PFSK-1 (cell line): ENCODE data around the gene IGFBP1.

ENCODE experiments used
- FOXP2 ChIP-seq: optimal IDR thresholded peaks from 2 replicates; pipeline ENCODE3; 2011; ENCODE audit warnings: borderline replicate concordance, control low read depth, inconsistent platforms; ENCODE audit not compliant: insufficient read depth; ENCODE audit errors: extremely low read length, extremely low read depth
- POLR2AphosphoS5 ChIP-seq: IDR thresholded peaks from 2 replicates; pipeline ENCODE4 v1.6.1; 2012; ENCODE audit warnings: low read depth, mild to moderate bottlenecking, control low read depth, low read length, moderate library complexity
- SIN3A ChIP-seq: IDR thresholded peaks from 2 replicates; pipeline ENCODE4 v1.6.1; 2012; ENCODE audit warnings: mild to moderate bottlenecking, low read length, moderate library complexity, borderline replicate concordance; ENCODE audit not compliant: insufficient read depth
- TAF1 ChIP-seq: IDR thresholded peaks from 2 replicates; pipeline ENCODE4 v1.6.1; 2012; ENCODE audit warnings: low read length, control low read depth, borderline replicate concordance; ENCODE audit not compliant: insufficient read depth
- TF ChIP-seq, protein P1 (sequence below), 2 experiments: IDR thresholded peaks; 2 replicates each; pipeline versions ENCODE4 v1.6.1 to v1.8.0; 2011 to 2012; ENCODE audit warnings: low read depth in 2 of 2, low read length in 2 of 2, control low read depth in 1 of 2, inconsistent platforms in 1 of 2, mild to moderate bottlenecking in 1 of 2, moderate library complexity in 1 of 2; ENCODE audit not compliant: insufficient read depth in 1 of 2

The IGFBP1 gene

DNA sequence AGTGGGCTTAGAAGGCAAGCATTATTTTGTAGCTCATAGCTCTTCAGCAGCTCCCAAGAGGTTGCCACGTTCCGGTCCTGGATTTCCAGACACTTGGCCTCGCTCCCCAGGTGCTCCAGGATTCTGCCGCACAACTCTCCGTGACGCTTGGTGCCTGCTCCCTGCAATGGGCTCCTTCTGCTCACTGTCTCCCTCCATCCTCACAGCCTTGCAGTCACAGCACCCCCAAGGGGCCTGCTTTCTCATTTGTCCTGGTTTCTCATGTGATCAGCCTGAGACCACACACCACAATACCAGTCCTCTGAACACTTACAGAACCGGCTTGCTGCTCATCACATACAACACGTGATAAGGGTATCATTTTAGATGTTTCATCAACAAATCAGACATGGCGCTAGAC lies 23.0 kb downstream of the IGFBP1 start:
- no peak for TF ChIP-seq POLR2AphosphoS5
- TF ChIP-seq, protein P1, sequence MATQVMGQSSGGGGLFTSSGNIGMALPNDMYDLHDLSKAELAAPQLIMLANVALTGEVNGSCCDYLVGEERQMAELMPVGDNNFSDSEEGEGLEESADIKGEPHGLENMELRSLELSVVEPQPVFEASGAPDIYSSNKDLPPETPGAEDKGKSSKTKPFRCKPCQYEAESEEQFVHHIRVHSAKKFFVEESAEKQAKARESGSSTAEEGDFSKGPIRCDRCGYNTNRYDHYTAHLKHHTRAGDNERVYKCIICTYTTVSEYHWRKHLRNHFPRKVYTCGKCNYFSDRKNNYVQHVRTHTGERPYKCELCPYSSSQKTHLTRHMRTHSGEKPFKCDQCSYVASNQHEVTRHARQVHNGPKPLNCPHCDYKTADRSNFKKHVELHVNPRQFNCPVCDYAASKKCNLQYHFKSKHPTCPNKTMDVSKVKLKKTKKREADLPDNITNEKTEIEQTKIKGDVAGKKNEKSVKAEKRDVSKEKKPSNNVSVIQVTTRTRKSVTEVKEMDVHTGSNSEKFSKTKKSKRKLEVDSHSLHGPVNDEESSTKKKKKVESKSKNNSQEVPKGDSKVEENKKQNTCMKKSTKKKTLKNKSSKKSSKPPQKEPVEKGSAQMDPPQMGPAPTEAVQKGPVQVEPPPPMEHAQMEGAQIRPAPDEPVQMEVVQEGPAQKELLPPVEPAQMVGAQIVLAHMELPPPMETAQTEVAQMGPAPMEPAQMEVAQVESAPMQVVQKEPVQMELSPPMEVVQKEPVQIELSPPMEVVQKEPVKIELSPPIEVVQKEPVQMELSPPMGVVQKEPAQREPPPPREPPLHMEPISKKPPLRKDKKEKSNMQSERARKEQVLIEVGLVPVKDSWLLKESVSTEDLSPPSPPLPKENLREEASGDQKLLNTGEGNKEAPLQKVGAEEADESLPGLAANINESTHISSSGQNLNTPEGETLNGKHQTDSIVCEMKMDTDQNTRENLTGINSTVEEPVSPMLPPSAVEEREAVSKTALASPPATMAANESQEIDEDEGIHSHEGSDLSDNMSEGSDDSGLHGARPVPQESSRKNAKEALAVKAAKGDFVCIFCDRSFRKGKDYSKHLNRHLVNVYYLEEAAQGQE (IDR thresholded peaks at IDR 0.05; ENCODE audit: insufficient read depth in 1 of 2, low read depth in 2 of 2, low read length in 2 of 2) = no peak
- no peak for TF ChIP-seq SIN3A
- TF ChIP-seq FOXP2 = no peak
- TF ChIP-seq TAF1 = no peak

DNA sequence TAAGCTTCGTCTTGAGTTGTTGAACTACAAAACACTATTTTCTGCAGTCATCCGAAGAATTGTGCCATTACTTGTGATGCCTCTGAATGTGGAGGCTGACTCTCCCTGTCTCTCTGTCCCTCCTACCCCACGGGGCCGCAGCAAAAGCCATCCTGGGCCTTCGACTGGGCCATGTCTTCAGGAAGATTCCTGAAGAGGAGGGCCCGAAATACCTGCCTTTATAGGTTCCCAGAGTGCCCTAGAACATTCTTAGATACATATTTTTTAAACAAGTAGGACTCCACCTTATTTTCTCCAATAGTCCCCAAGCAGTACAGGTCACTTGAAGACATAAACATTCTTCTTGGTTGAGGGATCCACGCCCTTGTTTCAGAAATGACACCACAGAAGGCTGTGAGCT lies 24.7 kb downstream of the IGFBP1 start:
- no peak for TF ChIP-seq POLR2AphosphoS5
- no peak for TF ChIP-seq TAF1
- TF ChIP-seq FOXP2 = no peak
- no peak for TF ChIP-seq SIN3A

DNA sequence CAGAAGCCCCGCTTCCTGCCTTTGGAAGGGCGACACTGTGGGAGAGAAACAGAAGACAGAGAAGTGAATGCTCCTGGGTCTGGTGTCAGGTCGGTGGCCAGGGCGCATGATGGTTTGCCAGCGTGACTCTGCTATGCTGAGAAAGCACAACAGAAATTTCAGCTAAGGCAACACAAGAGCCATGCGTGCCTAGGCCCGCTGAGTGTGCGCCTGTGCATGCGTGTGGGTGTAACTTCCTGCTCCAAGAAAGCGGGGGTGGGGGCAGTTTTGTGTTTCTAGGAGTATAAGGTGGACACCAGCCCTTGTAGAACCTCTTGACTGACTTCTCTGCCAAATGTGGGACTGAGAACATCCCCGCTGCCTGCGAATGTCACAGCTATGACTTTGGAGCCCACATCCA lies 26.6 kb downstream of the IGFBP1 start:
- TF ChIP-seq, protein P1 (IDR thresholded peaks at IDR 0.05; ENCODE audit: insufficient read depth in 1 of 2, low read depth in 2 of 2, low read length in 2 of 2) = no peak
- TF ChIP-seq FOXP2 (no peak), SIN3A (no peak), TAF1 (no peak), POLR2AphosphoS5 (no peak)

DNA sequence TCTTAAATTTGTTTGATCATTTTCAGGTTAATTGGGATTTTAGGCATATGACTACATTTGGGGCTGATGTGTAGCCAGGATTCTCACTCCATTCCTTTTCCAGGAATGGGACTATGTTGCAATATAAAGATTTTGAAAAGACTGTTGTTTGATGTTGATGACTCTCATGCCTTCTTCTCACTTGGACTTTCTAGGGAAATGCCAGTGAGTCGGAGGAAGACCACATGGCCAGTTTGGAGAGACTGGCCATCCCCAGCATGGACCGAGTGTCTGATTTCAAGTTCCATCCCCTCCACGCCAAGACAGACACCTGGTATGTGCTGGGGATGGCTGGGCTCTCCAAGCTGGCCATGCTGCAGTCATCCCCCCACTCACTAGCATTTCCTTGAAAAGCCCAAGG lies 27.3 kb downstream of the IGFBP1 start:
- TF ChIP-seq SIN3A (no peak), POLR2AphosphoS5 (no peak), FOXP2 (no peak), TAF1 (no peak)
- TF ChIP-seq, protein P1 (IDR thresholded peaks at IDR 0.05; ENCODE audit: insufficient read depth in 1 of 2, low read depth in 2 of 2, low read length in 2 of 2) = no peak

DNA sequence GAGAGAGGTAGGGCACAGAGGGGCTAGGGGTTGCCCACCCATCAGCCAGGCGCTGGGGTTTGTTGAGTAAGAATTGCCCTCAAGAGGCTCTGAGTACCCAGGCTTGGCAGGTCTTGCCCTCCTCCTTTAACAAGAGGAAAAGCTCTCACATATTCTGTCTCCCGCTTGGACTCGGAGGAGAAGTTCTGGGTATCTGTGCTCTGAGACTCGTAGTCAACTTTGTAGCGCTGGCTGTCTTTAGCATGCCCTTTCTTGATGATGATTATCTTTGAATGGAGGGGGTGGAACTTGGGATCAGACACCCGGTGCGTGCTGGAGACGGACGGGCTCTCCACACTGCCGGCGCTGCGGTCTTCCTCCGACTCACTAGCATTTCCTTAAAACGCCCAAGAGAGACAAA lies 28.8 kb downstream of the IGFBP1 start:
- TF ChIP-seq FOXP2 (no peak), TAF1 (no peak), POLR2AphosphoS5 (no peak), SIN3A (no peak)
- TF ChIP-seq, protein P1 (IDR thresholded peaks at IDR 0.05; ENCODE audit: insufficient read depth in 1 of 2, low read depth in 2 of 2, low read length in 2 of 2) = no peak
